ENCODE measurements around the gene HKDC1.
"Not testable (repeated sequence)": the region's sequence is repeated elsewhere in the genome, so short reads cannot be mapped to it uniquely, and the experiment has no call there.

Gene HKDC1

DNA sequence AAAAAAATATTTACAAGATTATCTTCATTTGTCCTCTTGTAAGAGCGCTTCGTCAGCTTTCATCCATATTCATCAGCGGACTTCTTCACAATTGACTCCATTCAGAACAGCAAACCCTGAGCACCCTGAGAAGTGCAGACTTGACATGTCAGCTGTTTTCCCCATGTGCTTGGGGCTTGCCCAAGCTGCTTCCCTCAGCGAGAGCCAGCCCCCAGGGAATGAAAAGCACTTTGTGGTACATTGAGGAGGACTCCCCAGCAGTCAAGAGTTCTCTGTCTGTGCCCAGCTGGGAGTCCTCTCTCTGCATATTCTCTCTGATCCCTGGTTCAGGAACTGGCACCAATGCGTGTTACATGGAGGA, 22.7 kb downstream of the HKDC1 start:
- DNase-seq, result no peak

DNA sequence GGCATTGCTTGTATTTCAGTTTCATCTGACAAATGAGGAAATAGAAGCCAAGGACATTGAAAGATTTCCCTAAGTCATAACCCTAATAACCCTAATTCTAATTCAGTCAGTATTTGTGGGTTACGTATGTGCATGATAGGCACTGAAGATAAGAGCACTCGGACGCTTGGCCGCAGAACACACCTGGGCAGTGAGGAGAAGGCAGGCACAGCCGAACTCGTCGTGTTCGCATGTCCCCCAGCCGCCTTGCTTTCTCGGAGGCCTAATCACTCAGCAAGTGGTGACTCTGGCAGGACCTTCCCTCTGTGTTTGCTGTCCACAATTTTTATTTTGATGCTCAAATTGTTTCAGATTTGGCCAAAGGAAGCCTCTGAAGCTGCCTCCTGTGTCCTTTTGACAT, 23.7 kb downstream of the HKDC1 start:
- no peak for DNase-seq

DNA sequence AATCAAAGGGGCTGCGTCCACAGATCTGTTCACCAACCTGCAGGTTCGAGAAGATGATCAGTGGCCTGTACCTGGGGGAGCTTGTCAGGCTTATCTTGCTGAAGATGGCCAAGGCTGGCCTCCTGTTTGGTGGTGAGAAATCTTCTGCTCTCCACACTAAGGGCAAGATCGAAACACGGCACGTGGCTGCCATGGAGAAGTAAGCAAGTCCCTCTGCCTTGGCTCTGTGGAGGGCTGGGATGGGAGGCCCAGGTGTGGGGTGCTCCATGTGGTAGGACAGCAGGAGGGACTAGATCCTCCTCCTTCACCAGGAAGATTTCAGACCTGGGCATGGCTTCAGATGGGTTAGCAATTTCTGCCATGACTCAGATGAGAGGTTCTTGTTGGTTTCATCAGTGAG, 25.9 kb downstream of the HKDC1 start:
- DNase-seq, result no peak

DNA sequence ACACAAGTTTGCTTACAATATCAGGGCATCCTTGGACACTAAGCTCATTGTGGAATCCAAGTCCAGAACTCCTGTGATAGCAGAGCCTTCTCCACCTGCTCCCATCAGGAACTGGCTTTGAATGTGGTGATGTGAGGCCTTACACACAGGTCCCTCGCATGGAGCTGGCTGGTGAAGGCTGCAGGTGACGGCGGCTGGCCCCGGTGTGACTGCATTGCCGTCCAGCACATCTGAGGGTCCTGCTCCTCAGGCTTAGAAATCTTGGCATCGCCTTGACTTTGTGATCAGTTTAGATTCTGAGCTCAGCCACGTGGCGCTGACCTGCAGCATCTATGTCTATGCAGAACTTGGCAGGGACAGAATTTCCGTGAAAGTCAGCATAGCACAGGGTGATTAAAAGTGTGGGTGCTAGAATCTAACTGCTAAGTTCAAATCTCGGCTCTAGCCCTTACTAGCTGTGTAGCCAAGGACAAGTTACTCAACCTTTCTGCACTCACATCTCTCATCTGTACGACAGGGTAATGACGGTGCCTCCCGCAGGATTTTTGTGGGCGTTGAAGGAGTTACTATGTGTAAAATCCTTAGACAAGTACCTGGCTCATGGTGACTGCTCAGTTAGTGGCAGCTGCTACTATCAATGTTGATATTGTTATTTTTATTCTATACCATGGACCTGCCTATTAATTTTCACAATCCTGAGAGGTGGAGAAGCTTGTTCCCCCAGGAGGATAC, 26.6 kb downstream of the HKDC1 start:
- no peak for DNase-seq

- no peak for DNase-seq
Observed at GRCh38 chr10:69247313-69247710, 27.2 kb downstream of the HKDC1 start.

DNA sequence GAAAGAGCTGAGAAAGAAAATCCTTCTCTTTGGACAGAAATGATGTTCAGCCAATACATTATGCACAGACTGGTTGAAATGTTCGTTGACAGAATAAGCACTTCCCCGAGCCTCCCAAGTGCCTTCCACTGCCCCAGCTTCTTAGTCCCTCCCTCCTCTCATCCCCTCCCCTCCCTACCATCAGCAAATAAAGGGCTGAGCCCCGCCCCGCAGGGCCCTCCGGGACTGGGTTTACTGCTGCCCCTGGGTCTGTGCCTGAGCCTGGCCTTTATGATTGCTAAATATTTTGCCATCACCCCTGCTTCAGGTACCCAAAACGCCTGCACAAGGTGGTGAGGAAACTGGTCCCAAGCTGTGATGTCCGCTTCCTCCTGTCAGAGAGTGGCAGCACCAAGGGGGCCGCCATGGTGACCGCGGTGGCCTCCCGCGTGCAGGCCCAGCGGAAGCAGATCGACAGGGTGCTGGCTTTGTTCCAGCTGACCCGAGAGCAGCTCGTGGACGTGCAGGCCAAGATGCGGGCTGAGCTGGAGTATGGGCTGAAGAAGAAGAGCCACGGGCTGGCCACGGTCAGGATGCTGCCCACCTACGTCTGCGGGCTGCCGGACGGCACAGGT, 28.1 kb downstream of the HKDC1 start:
- DNase-seq, result no peak

DNA sequence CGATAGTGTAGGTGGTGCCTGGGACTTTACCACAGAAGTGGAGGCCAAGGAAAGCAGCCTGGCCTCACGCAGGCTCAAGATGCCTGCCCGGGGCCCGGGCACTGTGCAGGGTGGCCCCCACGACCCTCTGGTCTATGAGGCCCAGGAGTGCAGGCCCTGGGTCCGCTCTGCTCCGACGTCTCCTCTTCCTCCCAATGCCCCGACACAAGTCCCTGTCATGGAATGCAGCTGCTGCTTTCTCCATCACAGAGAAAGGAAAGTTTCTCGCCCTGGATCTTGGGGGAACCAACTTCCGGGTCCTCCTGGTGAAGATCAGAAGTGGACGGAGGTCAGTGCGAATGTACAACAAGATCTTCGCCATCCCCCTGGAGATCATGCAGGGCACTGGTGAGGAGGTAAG, 29.9 kb downstream of the HKDC1 start:
- DNase-seq, result no peak

DNA sequence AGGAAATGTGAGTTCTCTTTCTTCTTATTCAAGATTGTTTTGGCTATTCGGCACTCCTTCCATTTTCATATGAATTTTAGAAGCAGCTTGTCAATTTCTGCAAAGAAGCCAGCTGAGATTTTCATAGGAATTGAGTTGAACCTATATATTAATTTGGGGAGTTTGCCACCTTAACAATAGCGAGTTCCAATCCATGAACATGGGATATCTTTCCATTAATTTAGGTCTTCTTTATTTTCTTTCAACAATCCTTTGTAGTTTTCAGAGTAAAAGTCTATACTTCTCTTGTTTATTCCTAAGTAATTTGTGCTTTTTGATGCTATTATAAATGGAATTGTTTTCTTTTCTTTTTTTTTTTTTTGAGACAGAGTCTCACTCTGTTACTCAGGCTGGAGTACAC, 31.3 kb downstream of the HKDC1 start:
- DNase-seq, result not testable (repeated sequence)

GRCh38 chr10:69253171-69253570, 33.0 kb downstream of the HKDC1 start:
- no peak for DNase-seq

DNA sequence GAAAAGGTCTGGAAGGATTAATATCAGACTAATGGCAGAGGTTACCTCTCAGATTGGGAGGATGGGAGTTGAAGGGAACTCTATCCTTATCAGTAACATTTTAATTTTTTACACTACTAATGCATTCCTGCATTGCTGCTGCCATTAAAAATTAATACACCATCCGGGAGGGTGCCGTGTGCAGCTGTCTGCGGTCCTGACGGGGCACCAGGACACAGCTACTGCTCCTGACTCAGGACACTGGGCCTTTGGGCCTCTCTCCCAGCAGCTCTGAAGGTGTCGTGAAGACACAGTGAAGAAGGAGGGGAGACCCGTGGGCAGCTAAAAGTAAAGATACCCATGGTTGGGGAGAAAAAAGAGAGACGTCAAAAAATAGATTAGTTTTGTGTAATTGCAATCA, 34.7 kb downstream of the HKDC1 start:
- no peak for DNase-seq

DNA sequence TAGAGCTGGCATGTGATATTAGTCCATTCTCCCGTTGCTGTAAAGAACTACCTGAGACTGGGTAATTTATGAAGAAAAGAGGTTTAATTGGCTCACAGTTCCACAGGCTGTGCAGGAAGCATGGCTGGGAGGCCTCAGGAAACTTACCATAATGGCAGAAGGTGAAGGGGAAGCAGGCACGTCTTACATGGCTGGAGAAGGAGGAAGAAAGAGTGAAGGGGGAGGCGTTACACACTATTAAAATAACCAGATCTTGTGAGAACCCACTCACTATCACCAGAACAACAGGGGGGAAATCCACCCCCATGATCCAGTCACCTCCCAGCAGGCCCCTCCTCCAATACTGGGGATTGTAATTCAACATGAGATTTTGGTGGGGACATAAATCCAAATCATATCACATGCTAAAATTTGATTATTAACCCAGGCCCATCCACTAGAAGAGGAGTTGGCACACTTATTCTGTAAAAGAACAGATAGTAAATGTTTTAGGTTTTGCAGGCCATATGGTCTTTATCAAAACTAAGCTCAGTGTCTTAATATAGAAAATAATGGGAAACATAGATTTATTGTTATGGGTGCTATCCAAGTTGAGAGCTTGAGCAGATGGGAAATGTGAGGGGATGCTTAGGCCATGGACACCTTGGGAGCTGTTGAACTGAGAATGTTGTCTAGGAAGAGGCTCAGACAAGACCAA, 39.6 kb downstream of the HKDC1 start:
- DNase-seq, result no peak

- no peak for DNase-seq
Observed at GRCh38 chr10:69261184-69261583, 41.1 kb downstream of the HKDC1 start.

DNA sequence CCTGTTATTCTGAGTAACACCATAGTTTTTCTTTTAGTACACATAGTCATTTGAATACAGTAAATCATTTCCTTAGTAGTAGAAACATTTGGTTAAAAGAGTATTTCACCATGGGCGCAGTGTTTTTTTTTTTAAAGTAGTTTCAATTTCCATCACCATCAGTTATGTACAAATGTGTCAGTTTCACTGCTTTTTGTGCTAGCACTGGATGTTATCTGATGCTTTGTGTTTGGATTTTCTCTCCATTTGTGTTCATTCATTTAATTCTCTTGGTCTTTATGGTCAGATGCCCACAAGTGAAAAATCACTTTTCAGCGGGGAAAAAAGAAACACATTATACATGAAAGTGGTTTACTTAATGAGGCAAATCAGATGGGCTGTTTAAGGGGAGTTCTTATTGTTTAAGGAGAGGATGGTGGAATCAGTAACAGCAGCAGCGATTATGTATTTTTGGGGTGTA, 42.2 kb downstream of the HKDC1 start:
- DNase-seq, result no peak

DNA sequence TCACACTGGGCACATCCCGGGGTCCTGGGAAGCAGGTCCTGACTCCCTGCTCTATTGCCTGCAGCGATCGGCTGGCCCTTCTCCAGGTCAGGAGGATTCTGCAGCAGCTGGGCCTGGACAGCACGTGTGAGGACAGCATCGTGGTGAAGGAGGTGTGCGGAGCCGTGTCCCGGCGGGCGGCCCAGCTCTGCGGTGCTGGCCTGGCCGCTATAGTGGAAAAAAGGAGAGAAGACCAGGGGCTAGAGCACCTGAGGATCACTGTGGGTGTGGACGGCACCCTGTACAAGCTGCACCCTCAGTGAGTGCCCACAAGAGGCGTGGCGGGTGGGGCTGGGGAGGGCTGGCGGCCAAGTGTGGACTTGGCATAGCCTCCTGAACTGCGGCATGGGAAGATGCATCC, 45.4 kb downstream of the HKDC1 start:
- no peak for DNase-seq

- no peak for DNase-seq
Observed at GRCh38 chr10:69268761-69269416, 48.8 kb downstream of the HKDC1 start.

DNA sequence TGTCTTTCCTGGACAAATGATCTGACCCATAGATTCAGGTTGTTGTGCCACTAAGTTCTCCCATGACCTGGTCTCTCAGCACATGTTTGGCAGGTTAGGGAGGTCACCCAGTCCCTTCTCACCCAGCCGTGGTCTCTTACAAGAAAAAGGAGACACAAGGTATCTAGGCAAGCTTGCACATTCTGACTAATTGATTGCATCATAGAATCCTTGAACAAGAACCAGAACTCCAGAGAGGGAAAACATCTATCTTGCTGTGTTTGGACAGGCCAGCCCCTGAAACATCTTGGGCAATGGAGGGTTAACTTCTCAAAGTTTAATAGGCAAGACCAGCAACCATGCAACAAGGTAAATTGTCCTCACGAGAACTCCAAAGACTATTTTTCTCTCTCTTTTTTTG, 49.6 kb downstream of the HKDC1 start:
- DNase-seq, result no peak

DNA sequence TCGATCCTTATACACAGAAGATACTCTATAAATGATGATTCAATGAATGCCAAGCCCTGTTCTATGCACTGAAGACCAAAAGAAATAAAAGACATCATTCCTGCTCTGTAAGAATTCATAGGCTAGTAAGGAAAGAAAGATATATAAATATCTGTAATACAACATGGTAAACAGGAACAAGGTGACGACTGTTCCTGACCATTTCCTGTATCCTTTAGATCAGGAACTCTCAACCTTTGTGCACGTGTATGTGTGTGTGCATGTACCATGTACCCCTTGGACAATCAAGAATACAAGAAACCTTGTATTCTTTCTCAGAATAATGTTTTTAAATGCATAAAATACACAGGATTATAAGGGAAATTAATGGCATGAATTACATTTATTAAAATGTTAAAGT, 50.9 kb downstream of the HKDC1 start:
- no peak for DNase-seq

- DNase-seq, result no peak
Observed at GRCh38 chr10:69272624-69273023, 52.5 kb downstream of the HKDC1 start.

DNA sequence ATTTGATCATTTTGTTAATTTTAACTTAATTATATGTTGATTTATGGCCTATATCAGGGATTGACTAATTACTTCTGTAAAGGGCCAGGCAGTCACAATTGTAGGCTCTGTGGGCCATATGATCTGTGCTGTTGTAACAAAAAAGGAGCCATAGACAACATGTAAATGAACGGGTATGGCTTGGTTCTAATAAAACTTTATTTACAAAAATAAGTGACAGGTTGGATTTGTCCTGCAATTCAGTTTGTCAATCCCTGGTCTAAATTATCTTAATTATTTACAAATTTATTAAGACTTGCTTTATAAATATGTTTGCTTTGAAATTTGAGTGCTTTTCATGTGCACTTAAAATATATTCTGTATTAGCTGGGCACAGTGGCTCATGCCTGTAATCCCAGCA, 55.3 kb downstream of the HKDC1 start:
- no peak for DNase-seq

DNA sequence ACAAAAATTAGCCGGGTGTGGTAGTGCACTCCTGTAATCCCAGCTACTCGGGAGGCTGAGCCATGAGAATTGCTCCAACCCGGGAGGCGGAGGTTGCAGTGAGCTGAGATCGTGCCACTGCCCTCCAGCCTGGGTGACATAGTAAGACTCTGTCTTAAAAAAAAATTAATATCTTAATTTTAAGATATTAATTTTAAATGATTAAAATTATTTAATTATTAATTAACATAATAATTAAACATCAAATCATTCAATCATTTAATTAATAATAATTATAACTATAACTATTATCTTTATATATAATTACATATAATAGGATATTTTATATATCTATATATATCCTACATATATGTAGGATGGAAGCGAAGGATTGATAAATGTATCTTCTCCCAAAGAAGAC, 56.4 kb downstream of the HKDC1 start:
- DNase-seq, result no peak

- no peak for DNase-seq
Observed at GRCh38 chr10:69278446-69278963, 58.4 kb downstream of the HKDC1 start, which contains the start of gene HK1. Gene HK1, plus strand, starts transcription at chr10:69278496.

GRCh38 chr10:69279110-69279509, 59.0 kb downstream of the HKDC1 start:
- DNase-seq, result no peak

All from NCI-H2081 treated with DMSO at 0.1 percent for 48 hours (cell line).